Activated T-helper 1 cell treated with anti-CD3 and anti-CD28 coated beads, Interleukin-12 subunit alpha, Interleukin-12 subunit beta, Interleukin-2, Interleukin-4 antibody, amounts not matched to agents 30 ng/mL and 10 ng/mL and 1 ng/mL, durations not matched to agents 14 hours and 24 hours and 36 hours (primary cell): ENCODE measurements around the gene SDHAF2. TPM values are rescaled to one million over a fixed set of nuclear protein-coding genes. Genes with fewer than 3 reads are reported as not detected.
"Not testable (repeated sequence)": the region's sequence is repeated elsewhere in the genome, so short reads cannot be mapped to it uniquely, and the experiment has no call there.

ENCODE experiments used
- DNase-seq: peaks from one replicate; pipeline ENCODE4 v3.0.0; 2021; ENCODE audit warnings: low spot score
- H3K27ac Mint-ChIP-seq: one replicate; pipeline ENCODE4 v1.8.0; 2021; ENCODE audit warnings: mild to moderate bottlenecking, mixed read lengths
- H3K27me3 Mint-ChIP-seq: one replicate; pipeline ENCODE4 v1.8.0; 2022; ENCODE audit warnings: mild to moderate bottlenecking, moderate library complexity, mixed read lengths; ENCODE audit not compliant: insufficient read depth
- H3K36me3 Mint-ChIP-seq: one replicate; pipeline ENCODE4 v1.8.0; 2021; ENCODE audit warnings: low read depth, mixed read lengths
- H3K4me1 Mint-ChIP-seq: one replicate; pipeline ENCODE4 v1.8.0; 2021; ENCODE audit warnings: low read depth, mixed read lengths
- H3K4me3 Mint-ChIP-seq: one replicate; pipeline ENCODE4 v1.8.0; 2021; ENCODE audit warnings: mild to moderate bottlenecking, moderate library complexity, mixed read lengths
- H3K9me3 Mint-ChIP-seq: one replicate; pipeline ENCODE4 v1.8.0; 2021; ENCODE audit warnings: mixed read lengths
- intact Hi-C: fragments of 100-400 bp; cut with micrococcal nuclease; formaldehyde crosslinking; loops from one replicate; pipeline ENCODE4 v1.15.1; 2024
- total RNA-seq: library from RNA; stranded (reverse); gene quantifications from 2 replicates; pipeline ENCODE4 v1.2.3, GENCODE V29; 2022

Gene SDHAF2
- total RNA-seq, 1 donor from 2014 or later = 49.5 TPM

DNA sequence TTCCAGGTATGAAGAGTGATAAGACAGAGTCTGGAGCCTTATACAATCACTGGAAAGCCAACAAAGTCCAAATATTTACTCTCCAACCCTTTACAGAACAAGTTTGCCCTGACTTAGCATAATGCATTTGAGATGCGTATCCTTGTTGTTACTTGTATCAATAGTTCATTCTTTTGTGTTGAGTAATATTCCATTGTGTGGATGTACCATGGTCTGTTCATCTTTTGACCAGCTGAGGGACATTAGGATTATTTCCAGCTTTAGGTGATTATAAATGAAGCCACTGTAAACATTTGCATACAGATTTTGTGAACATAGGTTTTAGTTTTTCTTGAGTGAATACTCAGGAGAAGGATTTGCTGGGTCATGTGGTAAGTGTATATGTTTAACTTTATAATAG, 9.7 kb downstream of the SDHAF2 start:
- Mint-ChIP-seq H3K4me3 (no peak overlapping the region), H3K36me3 (peaks cover 50% of the 10 kb centered on the region), H3K4me1 (peaks cover 22% of the 10 kb centered on the region), H3K9me3 (no peaks in the 10 kb centered on the region), H3K27ac (no peak overlapping the region), H3K27me3 (no peaks in the 10 kb centered on the region)
- no peak for DNase-seq
- intact Hi-C loops = no loop called here

DNA sequence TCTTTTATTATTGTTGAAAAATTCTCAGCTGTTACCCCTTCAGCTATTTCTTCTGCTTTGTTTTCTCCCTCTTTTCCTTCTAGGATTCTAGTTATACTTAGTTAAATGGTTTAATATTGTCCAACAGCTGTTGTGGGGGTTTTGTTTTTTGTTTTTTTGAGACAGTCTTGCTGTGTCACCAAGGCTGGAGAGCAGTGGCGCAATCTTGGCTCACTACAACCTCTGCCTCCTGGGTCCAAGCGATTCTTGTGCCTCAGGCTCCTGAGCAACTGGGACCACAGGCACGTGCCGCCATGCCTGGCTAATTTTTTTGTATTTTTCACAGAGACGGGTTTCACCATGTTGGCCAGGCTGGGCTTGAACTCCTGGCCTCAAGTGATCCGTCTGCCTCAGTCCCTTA, 12.7 kb downstream of the SDHAF2 start:
- H3K4me3 Mint-ChIP-seq = no peak overlapping the region
- DNase-seq = no peak
- H3K4me1 Mint-ChIP-seq = peaks cover 30% of the 10 kb centered on the region
- H3K27me3 Mint-ChIP-seq = no peaks in the 10 kb centered on the region
- no peaks in the 10 kb centered on the region for H3K9me3 Mint-ChIP-seq
- H3K36me3 Mint-ChIP-seq = peaks cover 54% of the 10 kb centered on the region
- no peak overlapping the region for H3K27ac Mint-ChIP-seq
- intact Hi-C loops = no loop called here

DNA sequence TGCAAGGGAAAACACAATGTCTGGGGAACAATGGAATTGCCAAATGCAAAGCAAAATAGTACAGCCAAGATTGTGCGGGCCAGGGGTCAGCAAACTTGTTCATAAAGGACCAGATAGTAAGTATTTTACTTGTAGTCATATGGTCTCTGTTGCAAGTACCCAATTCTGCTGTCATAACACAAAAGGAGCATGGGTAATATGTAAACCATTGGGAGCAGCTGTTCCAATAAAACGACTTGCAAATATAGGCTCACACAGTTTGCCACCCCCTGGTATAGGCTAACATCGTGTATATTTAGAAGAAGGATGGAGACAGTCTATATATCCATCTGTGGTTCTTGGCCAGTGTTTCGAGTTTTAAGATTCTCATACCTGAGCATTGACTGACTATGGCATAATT, 15.6 kb downstream of the SDHAF2 start:
- intact Hi-C loops = no loop called here
- Mint-ChIP-seq H3K27ac (peak overlapping the region; percentile 34), H3K36me3 (peaks cover 50% of the 10 kb centered on the region), H3K9me3 (no peaks in the 10 kb centered on the region), H3K4me1 (peaks cover 34% of the 10 kb centered on the region), H3K27me3 (no peaks in the 10 kb centered on the region), H3K4me3 (no peak overlapping the region)
- DNase-seq = no peak

DNA sequence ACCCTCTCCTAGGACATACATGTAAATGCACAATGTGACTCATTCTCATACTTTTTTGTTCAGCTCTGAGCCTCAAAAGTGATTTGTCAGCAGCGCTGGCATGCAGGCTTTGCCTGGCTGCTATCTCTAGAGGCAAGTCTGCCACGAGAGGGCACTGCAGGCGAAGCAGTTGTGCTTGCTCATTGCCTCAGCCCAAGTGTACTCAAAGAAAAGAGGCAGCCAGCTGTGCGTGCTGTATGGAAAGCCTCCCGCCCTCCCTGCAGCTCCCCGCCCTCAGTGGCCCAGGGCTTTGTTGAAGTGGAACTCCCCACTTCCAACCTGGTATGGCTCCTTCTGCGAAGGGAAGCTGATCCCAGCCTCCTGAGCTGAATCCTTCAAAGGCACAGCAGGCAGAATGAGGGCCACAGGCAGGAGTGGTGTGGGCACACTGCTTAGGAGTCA, 16.3 kb downstream of the SDHAF2 start:
- Mint-ChIP-seq H3K27ac (no peak overlapping the region), H3K4me1 (peaks cover 34% of the 10 kb centered on the region), H3K4me3 (no peak overlapping the region), H3K9me3 (no peaks in the 10 kb centered on the region), H3K27me3 (no peaks in the 10 kb centered on the region), H3K36me3 (peaks cover 53% of the 10 kb centered on the region)
- peak; percentile 71 for DNase-seq
- intact Hi-C loops = loop anchor here (1.0 to 2.0 kb wide), 4 partner anchors 11 to 192 kb away; partner anchors contain the start of gene LRRC10B

DNA sequence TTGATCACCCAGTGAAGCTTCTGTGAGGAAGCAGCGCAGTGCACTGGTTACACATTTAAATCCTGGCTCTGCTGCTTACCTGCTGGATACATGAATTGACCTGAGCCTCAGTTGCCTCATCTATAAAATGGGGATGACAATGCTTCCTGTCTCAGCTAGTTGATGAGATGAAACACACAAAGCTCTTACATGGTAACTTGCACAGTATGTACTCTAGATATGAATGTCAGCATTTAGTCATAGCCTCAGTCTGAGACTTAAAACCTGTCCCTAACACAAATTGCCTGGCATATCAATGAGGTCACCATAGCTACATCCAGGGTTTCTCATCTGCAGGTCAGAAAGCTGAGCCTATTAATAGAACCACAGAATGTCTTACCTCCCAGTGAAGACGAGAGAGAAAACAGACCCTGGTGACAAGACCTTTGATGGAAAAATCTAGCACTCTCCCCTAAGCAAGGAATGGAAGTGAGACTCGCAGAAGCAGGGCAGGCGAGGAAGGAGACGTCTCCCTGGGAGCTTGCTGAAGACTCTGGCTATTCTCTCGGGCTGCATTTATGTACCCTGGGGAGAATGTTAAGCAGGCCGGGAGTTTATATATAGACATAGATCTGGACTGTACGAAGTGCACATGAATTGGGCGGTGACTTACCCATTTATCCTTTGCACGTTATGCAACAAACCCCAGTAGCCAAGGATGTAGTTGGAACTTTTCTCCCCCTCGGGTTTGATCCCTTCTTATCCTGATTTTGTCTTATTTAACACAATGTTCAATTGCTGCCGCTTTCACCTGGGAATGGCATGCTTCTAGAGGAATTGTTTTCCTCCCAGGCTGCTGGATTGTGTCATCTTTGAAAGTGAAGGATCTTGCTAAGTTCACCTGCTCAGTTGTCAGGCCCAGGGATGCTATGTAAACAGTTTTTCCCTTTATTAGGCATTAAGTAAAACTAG, 18.0 kb downstream of the SDHAF2 start:
- no peak for DNase-seq
- H3K9me3 Mint-ChIP-seq = peaks cover 4% of the 10 kb centered on the region
- H3K4me1 Mint-ChIP-seq = peaks cover 33% of the 10 kb centered on the region
- no peaks in the 10 kb centered on the region for H3K27me3 Mint-ChIP-seq
- peaks cover 45% of the 10 kb centered on the region for H3K36me3 Mint-ChIP-seq
- H3K4me3 Mint-ChIP-seq = no peak overlapping the region
- peak overlapping the region; percentile 57 for H3K27ac Mint-ChIP-seq
- intact Hi-C loops = loop anchor here (2.0 kb wide), 1 partner anchor 61 kb away; the partner anchor contains the start of gene LRRC10B

DNA sequence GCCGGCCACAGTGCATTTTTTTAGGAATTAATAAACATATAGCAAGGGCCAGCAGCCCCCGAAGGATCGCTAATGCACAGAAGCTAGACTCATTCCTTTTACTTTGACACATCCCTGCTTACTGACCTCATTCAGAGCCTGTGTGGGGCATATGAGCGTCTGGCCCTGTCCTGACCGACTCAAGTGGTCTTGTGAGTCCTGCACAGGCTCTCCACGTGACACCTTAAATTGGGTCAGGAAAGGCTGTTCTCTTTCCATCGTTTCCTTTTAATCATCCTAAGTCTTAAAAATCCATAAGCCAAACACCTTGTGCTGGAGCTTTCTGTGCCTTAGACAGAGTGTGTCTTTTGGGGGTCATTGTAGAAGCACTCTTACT, 18.6 kb downstream of the SDHAF2 start:
- peaks cover 4% of the 10 kb centered on the region for H3K9me3 Mint-ChIP-seq
- no peak overlapping the region for H3K27ac Mint-ChIP-seq
- H3K36me3 Mint-ChIP-seq = peaks cover 40% of the 10 kb centered on the region
- no peaks in the 10 kb centered on the region for H3K27me3 Mint-ChIP-seq
- H3K4me3 Mint-ChIP-seq = no peak overlapping the region
- DNase-seq = no peak
- H3K4me1 Mint-ChIP-seq = peaks cover 27% of the 10 kb centered on the region
- intact Hi-C loops = no loop called here

DNA sequence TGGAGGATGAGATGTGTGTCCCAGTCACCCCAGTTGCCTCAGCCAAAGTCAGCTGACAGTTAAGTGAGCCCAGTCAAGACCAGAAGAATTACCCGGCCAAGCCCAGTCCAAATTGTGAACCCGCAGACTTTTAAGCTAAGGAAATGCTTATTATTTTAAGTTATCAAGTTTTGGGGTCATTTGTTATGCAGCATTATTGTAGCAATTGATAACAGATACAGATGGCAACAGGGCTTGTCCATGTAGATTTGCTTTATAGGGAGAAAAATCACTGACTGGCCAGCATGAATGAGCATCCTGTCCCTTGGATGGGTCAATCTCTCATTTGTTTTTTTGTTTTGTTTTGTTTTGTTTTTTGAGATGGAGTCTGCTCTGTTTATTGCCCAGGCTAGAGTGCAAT, 22.9 kb downstream of the SDHAF2 start:
- intact Hi-C loops = no loop called here
- Mint-ChIP-seq H3K36me3 (peaks cover 29% of the 10 kb centered on the region), H3K27ac (no peak overlapping the region), H3K4me1 (peaks cover 2% of the 10 kb centered on the region), H3K27me3 (no peaks in the 10 kb centered on the region), H3K4me3 (no peak overlapping the region), H3K9me3 (peaks cover 4% of the 10 kb centered on the region)
- DNase-seq = no peak

DNA sequence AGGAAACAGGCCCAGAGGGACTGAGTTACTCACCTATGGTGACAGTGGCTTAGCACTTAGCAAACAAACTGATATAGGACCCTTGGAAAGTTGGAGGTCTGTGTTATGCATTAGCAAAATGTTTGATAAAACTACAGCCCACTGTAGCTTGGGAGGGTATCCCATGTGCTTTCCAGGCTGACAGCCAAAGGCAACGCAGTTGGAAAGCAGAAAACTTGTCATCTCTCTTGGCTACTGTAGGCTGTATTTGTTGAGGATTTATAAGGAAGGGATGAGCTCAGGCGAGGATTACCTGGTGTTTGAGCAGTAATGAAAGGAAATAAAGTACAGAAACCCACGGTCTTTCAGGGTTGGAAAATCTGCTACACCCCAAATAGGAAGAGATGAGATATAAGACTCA, 23.8 kb downstream of the SDHAF2 start:
- intact Hi-C loops = no loop called here
- DNase-seq = no peak
- Mint-ChIP-seq H3K9me3 (peaks cover 4% of the 10 kb centered on the region), H3K4me3 (no peak overlapping the region), H3K27me3 (no peaks in the 10 kb centered on the region), H3K4me1 (no peaks in the 10 kb centered on the region), H3K36me3 (peaks cover 22% of the 10 kb centered on the region), H3K27ac (no peak overlapping the region)

DNA sequence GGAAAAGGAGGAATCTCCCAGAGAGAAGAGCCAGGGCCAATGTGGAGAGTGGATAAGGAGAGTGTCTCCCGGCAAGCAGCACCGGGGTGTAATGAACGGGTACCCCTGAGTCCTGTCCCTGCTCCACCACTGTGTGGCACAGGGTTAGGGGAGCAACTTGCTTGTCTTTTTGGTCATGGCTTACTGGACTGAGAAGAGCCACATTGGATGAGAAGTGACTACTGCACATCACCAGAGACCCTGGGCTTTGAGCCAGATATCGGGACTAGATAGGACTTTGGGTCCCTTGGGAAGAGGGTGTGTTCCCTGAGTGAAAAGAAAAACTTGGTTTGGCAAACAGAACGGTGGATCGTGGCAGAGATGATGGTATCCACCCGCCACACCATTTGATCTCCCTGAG, 24.6 kb downstream of the SDHAF2 start:
- Mint-ChIP-seq H3K36me3 (peaks cover 19% of the 10 kb centered on the region), H3K9me3 (peaks cover 4% of the 10 kb centered on the region), H3K4me1 (no peaks in the 10 kb centered on the region), H3K4me3 (no peak overlapping the region), H3K27me3 (no peaks in the 10 kb centered on the region), H3K27ac (no peak overlapping the region)
- DNase-seq = no peak
- intact Hi-C loops = no loop called here

DNA sequence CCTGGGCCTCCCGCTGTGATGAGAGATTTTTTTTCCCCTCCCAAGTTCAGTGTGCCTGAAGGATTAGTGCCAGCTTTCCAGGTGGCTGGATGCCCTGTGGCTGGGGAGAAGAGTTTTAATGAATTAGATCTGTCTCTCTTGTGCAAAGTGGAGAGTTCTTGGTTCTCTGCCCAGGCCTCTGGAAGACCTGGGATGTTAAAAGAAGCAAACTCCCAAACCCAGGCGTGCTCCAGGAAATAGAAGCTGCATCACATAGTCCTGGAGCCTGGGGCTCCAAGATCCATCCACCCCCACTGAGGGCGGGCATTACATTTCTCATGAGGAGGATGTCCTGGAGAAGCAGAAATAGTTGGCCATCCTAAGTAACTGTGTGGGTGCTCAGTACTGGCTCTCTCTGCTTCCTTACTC, 30.6 kb downstream of the SDHAF2 start:
- no peak overlapping the region for H3K27ac Mint-ChIP-seq
- no peaks in the 10 kb centered on the region for H3K27me3 Mint-ChIP-seq
- no peaks in the 10 kb centered on the region for H3K9me3 Mint-ChIP-seq
- intact Hi-C loops = no loop called here
- no peak overlapping the region for H3K4me3 Mint-ChIP-seq
- no peak for DNase-seq
- peaks cover 11% of the 10 kb centered on the region for H3K36me3 Mint-ChIP-seq
- H3K4me1 Mint-ChIP-seq = no peaks in the 10 kb centered on the region

DNA sequence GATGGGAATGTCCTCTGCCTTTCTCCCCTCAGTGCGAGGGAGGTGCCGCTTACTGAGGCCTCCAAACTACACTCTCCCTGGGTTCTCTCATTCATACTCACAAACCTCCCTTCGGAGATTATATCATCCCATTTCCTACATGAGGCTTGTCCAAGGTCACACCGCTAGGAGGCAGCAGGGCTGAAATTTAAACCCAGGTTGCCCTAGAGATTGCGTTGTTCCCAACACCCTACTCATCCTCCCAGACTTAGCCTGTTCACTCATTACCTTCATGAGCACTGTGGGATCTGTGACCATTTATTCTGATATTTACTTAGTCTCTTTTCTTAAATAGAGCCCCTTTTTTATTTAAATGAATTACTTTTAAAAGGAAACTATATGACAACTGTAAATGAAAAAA, 31.1 kb downstream of the SDHAF2 start:
- intact Hi-C loops = no loop called here
- H3K9me3 Mint-ChIP-seq = no peaks in the 10 kb centered on the region
- H3K4me3 Mint-ChIP-seq = no peak overlapping the region
- no peak overlapping the region for H3K27ac Mint-ChIP-seq
- no peaks in the 10 kb centered on the region for H3K4me1 Mint-ChIP-seq
- DNase-seq = no peak
- no peaks in the 10 kb centered on the region for H3K27me3 Mint-ChIP-seq
- peaks cover 11% of the 10 kb centered on the region for H3K36me3 Mint-ChIP-seq

DNA sequence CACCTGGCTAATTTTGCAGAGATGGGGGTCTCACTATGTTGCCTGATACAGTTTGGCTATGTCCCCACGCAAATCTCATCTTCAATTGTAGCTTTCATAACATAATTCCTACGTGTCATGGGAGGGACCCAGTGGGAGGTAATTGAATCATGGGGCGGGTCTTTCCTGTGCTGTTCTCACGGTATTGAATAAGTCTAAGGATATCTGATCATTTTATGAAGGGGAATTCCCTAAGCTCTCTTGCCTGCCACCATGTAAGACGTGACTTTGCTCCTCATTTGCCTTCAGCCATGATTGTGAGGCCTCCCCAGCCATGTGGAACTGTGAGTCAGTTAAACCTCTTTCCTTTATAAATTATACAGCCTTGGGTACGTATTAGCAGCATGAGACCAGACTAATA, 37.7 kb downstream of the SDHAF2 start:
- H3K27me3 Mint-ChIP-seq, DNase-seq, H3K4me3 Mint-ChIP-seq, H3K36me3 Mint-ChIP-seq, H3K9me3 Mint-ChIP-seq, intact Hi-C loops, H3K27ac Mint-ChIP-seq, H3K4me1 Mint-ChIP-seq: not testable (repeated sequence)

DNA sequence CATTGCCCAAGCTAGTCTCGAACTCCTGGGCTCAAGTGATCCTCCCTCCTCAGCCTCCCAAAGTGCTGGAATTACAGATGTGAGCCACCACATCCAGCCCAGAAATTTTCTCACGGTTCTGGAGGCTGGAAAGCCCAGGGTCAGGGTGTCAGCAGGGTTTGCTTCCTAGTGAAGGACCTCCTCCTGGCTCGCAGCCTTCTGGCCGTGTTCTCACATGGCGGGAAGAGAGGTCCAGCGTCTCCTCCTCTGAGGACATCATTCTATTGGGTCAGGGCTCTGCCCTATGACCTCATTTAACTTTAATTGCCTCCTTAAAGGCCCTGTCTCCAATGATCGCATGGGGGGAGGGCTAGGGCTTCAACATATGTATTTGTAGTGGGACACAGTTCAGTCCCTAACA, 38.1 kb downstream of the SDHAF2 start:
- no peak overlapping the region for H3K4me3 Mint-ChIP-seq
- H3K27ac Mint-ChIP-seq = no peak overlapping the region
- H3K36me3 Mint-ChIP-seq = peaks cover 1% of the 10 kb centered on the region
- DNase-seq = no peak
- intact Hi-C loops = no loop called here
- H3K27me3 Mint-ChIP-seq = no peaks in the 10 kb centered on the region
- no peaks in the 10 kb centered on the region for H3K4me1 Mint-ChIP-seq
- H3K9me3 Mint-ChIP-seq = no peaks in the 10 kb centered on the region
